Stimulated activated memory B cell treated with anti-CD40 and anti-IgM and Interleukin-4, amounts not matched to agents 10 μg/mL and 1 μg/mL and 100 μg/mL, for 72 hours (primary cell): ENCODE measurements around the gene NT5C.
"Not testable (repeated sequence)": the region's sequence is repeated elsewhere in the genome, so short reads cannot be mapped to it uniquely, and the experiment has no call there.

Experiments
- ATAC-seq: fragments of 150-1000 bp; cut with Tn5 transposase; 2 replicates; pipeline ENCODE4 v1.10.0; 2021
- H3K27ac Mint-ChIP-seq: one replicate; pipeline ENCODE4 v1.8.0; 2022; ENCODE audit warnings: mild to moderate bottlenecking, mixed read lengths
- H3K27me3 Mint-ChIP-seq: one replicate; pipeline ENCODE4 v1.8.0; 2022; ENCODE audit warnings: mixed read lengths
- H3K36me3 Mint-ChIP-seq: one replicate; pipeline ENCODE4 v1.8.0; 2022; ENCODE audit warnings: mixed read lengths
- H3K4me1 Mint-ChIP-seq: one replicate; pipeline ENCODE4 v1.8.0; 2022; ENCODE audit warnings: mixed read lengths
- H3K4me3 Mint-ChIP-seq: one replicate; pipeline ENCODE4 v1.8.0; 2022; ENCODE audit warnings: mild to moderate bottlenecking, moderate library complexity, mixed read lengths
- H3K9me3 Mint-ChIP-seq: one replicate; pipeline ENCODE4 v1.8.0; 2022; ENCODE audit warnings: mixed read lengths

The NT5C gene

DNA sequence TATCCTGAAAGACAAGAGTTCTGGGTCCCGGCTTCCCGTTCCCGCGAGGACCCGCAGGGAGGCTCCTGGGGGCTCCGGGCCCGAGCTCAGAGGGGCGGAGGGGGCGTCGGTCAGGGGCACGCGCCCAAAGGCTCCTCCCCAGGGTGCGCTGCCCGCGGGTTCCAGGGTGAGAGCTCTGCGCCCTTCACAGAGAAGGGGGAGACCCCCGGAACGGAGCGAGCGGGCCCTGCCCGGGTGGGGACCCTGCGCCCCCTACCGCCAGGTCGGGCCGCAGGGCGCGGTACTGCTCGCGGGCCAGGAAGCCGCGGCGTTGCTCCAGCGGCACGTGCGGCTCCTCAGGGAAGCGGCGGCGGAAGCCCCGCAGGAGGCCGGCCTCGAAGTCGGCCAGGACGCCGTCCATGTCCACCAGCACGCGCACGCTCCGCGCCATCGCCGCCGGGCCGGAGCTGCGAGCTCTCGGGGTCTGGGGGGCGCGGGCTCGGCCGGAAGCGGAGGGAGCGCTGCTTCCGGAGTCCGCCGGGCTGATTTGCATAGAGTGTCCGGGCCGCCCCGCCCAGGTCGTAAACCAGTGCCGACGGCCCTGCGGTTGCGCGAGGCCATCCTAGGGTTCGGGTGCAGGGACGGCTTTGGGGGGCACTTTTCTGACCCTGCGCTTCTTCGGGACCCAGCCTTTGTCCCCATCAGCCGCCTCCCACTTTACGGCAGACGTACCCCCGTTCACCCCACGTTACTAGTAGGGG is at the start of gene NT5C:
Gene NT5C (minus strand): TSS at position 465 of the 740 bp plus-strand sequence. CDS start 35 bp downstream, at position 430.
- H3K4me3 Mint-ChIP-seq = peak within 1 kb of the TSS; percentile 92
- peaks cover 17% of the 10 kb centered on the region for H3K36me3 Mint-ChIP-seq
- ATAC-seq = peak; percentile 93
- H3K27ac Mint-ChIP-seq = peak within 1 kb of the TSS; percentile 87
- H3K9me3 Mint-ChIP-seq = no peaks in the 10 kb centered on the region
- H3K27me3 Mint-ChIP-seq = no peaks in the 10 kb centered on the region
- H3K4me1 Mint-ChIP-seq = peaks cover 29% of the 10 kb centered on the region

DNA sequence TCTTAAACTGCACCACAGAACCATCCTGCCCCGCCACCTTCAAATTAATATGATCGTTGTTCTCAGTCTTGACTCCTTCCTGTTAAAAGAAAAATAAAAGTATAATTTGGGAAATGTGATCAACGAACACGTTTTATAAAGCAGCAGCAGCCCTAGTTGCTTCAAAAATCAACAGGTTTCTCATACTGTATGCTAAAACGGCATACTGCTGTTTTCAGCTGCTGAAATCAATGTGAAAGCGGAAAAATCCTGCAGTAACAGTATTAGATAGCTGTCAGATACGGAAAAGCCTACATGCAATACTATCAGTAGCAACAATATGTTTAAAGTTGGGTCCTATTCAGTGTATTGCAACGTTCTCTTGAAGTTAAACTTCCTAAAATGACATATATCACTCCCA is 49.6 kb upstream of the NT5C start:
- peak overlapping the region; percentile 79 for H3K4me3 Mint-ChIP-seq
- H3K9me3 Mint-ChIP-seq = no peaks in the 10 kb centered on the region
- H3K27ac Mint-ChIP-seq = peak overlapping the region; percentile 99
- H3K27me3 Mint-ChIP-seq = no peaks in the 10 kb centered on the region
- peaks cover 15% of the 10 kb centered on the region for H3K36me3 Mint-ChIP-seq
- ATAC-seq = no peak
- H3K4me1 Mint-ChIP-seq = peaks cover 39% of the 10 kb centered on the region

DNA sequence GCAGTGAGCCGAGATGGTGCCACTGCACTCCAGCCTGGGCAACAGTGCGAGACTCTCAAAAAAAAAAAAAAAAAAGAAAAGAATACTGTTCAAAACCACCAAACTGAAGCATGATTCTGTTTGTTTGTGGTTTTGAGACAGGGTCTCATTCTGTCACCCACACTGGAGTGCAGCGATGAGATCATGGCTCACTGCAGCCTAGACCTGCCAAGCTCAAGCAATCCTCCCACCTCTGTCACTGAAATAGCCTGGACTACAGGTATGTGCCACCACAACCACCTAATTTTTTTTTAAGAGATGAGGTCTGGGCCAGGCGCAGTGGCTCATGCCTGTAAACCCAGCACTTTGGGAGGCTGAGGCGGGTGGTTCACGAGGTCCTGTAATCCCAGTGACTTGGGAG is 46.9 kb upstream of the NT5C start:
- no peak overlapping the region for H3K4me3 Mint-ChIP-seq
- H3K4me1 Mint-ChIP-seq = peaks cover 31% of the 10 kb centered on the region

DNA sequence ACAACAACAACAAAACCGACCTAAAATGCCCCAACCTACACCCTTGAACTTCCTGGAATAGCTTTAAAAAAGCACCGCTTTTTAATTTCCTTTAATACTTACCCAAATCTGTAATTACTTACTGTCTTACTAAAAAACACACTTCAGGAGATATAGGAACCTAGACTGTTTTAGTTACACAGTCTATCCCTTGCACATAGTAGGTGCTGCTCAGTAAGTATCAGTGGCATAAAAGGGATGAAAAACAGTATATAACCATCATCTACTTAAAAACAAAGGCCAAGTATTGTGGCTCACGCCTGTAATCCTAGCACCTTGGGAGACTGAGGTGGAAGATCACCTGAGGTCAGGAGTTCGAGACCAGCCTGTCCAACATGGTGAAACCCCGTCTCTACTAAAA is 45.1 kb upstream of the NT5C start:
- peaks cover 29% of the 10 kb centered on the region for H3K36me3 Mint-ChIP-seq
- no peak overlapping the region for H3K4me3 Mint-ChIP-seq
- no peaks in the 10 kb centered on the region for H3K9me3 Mint-ChIP-seq
- H3K4me1 Mint-ChIP-seq = peaks cover 30% of the 10 kb centered on the region
- ATAC-seq = no peak
- H3K27me3 Mint-ChIP-seq = no peaks in the 10 kb centered on the region
- H3K27ac Mint-ChIP-seq = no peak overlapping the region

More for the DNA sequence above, 46.9 kb upstream of the NT5C start:
- no peak for ATAC-seq
- H3K27ac Mint-ChIP-seq = no peak overlapping the region
- no peaks in the 10 kb centered on the region for H3K27me3 Mint-ChIP-seq
- peaks cover 22% of the 10 kb centered on the region for H3K36me3 Mint-ChIP-seq
- H3K9me3 Mint-ChIP-seq = no peaks in the 10 kb centered on the region

DNA sequence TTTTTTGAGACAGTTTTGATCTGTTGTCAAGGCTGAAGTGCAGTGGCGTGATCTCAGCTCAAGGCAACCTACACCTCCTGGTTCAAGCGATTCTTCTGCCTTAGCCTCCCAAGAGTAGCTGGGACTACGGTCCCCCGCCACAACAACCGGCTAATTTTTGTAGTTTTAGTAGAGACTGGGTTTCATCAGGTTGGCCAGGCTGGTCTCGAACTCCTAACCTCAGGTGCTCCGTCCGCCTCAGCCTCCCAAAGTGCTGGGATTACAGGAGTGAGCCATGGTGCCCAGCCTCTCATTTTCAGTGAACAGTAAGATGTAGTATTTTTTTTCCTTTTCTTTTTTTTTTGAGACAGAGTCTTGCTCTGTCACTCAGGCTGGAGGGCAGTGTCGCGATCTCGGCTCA is 43.5 kb upstream of the NT5C start:
- Mint-ChIP-seq H3K27ac (no peak overlapping the region), H3K36me3 (peaks cover 23% of the 10 kb centered on the region), H3K27me3 (no peaks in the 10 kb centered on the region)

DNA sequence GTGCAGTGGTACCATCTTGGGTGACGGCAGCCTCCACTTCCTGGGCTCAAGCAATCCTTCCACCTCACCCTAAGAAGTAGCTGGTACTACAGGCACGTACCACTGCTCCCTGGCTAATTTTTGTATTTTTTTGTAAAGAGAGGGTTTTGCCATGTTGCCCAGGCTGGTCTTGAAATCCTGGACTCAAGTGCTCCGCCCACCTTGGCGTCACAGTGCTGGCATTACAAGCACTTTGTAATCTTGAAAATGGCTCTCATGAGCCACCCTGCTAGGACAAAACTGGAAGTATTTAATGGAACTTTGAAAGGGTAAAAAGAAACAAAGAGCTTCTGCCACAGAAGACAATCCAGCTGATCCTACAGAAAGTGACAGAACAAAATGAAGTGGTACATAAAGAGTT is 42.0 kb upstream of the NT5C start:
- no peak for ATAC-seq
- no peak overlapping the region for H3K27ac Mint-ChIP-seq
- H3K4me1 Mint-ChIP-seq = peaks cover 15% of the 10 kb centered on the region
- no peak overlapping the region for H3K4me3 Mint-ChIP-seq
- no peaks in the 10 kb centered on the region for H3K9me3 Mint-ChIP-seq
- H3K36me3 Mint-ChIP-seq = peaks cover 19% of the 10 kb centered on the region
- no peaks in the 10 kb centered on the region for H3K27me3 Mint-ChIP-seq

More for the DNA sequence above, 43.5 kb upstream of the NT5C start:
- ATAC-seq = no peak
- Mint-ChIP-seq H3K4me3 (no peak overlapping the region), H3K4me1 (peaks cover 17% of the 10 kb centered on the region), H3K9me3 (no peaks in the 10 kb centered on the region)

DNA sequence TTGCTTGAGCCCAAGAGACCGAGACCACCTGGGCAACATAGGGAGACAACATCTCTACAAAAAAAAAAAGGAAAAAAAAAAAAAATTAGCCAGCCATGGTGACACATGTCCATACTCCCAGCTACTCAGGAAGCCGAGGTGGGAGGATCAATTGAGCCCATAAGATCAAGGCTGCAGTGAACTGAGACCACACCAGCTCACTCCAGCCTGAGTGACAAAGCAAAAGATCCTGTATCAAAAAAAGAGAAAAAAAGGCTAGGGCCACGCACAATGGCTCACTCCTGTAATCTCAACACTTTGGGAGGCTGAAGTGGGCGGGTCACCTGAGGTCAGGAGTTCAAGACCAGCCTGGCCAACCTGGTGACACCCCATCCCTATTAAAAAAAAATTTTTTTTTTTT is 37.5 kb upstream of the NT5C start:
- Mint-ChIP-seq H3K27me3 (no peaks in the 10 kb centered on the region), H3K4me3 (no peak overlapping the region), H3K27ac (no peak overlapping the region), H3K9me3 (no peaks in the 10 kb centered on the region), H3K36me3 (peaks cover 21% of the 10 kb centered on the region), H3K4me1 (peaks cover 10% of the 10 kb centered on the region)
- no peak for ATAC-seq

DNA sequence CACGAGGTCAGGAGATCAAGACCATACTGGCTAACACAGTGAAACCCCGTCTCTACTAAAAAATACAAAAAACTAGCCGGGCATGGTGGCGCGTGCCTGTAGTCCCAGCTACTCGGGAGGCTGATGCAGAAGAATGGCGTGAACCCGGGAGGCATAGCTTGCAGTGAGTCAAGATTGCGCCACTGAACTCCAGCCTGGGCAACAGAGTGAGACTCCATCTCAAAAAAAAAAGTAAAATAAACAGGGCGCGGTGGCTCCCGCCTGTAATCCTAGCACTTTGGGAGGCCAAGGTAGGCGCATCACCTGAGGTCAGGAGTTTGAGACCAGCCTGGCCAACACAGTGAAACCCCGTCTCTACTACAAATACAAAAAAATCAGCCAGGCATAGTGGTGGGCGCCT is 33.1 kb upstream of the NT5C start:
- not testable (repeated sequence) for H3K27me3 Mint-ChIP-seq, ATAC-seq, H3K4me3 Mint-ChIP-seq

DNA sequence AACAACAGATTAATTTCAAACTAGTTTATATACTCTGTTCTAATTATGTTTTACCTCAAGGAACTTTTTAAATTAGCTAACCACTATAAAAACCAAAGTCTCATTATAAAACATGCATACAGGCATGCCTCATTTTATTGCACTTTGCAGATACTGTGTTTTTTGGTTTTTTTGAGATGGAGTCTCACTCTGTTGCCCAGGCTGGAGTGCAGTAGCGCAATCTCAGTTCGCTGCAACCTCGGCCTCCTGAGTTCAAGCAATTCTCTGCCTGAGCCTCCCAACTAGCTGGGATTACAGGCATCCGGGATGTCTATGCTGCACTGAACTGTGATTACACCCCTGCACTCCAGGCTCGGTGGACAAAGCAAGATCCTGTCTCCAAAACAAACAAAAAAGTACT is 31.5 kb upstream of the NT5C start:
- Mint-ChIP-seq H3K4me1 (no peaks in the 10 kb centered on the region), H3K4me3 (no peak overlapping the region), H3K27me3 (no peaks in the 10 kb centered on the region), H3K36me3 (peaks cover 14% of the 10 kb centered on the region), H3K9me3 (no peaks in the 10 kb centered on the region), H3K27ac (no peak overlapping the region)
- no peak for ATAC-seq

More for the DNA sequence above, 33.1 kb upstream of the NT5C start:
- H3K27ac Mint-ChIP-seq, H3K9me3 Mint-ChIP-seq, H3K4me1 Mint-ChIP-seq: not testable (repeated sequence)
- peaks cover 14% of the 10 kb centered on the region for H3K36me3 Mint-ChIP-seq

DNA sequence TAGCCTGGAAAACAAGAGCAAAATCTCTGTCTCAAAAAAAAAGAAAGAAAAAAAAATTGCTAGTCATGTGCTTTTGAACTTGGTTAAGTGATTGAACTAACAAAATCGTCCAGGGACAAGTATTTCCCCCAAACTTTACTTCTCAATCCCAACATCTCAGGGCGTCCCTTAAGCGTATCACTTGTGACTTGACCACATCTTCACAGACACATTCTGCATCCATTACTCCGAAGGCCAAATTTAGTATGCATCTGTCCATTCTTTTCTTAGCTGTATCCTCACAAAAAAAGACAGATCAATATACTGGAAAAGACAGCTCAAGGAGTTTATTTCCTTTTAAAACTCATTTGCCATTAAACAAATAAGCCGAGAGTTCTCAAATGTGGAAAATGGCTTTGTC is 28.7 kb upstream of the NT5C start:
- no peak overlapping the region for H3K4me3 Mint-ChIP-seq
- no peaks in the 10 kb centered on the region for H3K27me3 Mint-ChIP-seq
- no peak overlapping the region for H3K27ac Mint-ChIP-seq
- no peak for ATAC-seq
- H3K4me1 Mint-ChIP-seq = peaks cover 4% of the 10 kb centered on the region
- peaks cover 7% of the 10 kb centered on the region for H3K36me3 Mint-ChIP-seq
- no peaks in the 10 kb centered on the region for H3K9me3 Mint-ChIP-seq

DNA sequence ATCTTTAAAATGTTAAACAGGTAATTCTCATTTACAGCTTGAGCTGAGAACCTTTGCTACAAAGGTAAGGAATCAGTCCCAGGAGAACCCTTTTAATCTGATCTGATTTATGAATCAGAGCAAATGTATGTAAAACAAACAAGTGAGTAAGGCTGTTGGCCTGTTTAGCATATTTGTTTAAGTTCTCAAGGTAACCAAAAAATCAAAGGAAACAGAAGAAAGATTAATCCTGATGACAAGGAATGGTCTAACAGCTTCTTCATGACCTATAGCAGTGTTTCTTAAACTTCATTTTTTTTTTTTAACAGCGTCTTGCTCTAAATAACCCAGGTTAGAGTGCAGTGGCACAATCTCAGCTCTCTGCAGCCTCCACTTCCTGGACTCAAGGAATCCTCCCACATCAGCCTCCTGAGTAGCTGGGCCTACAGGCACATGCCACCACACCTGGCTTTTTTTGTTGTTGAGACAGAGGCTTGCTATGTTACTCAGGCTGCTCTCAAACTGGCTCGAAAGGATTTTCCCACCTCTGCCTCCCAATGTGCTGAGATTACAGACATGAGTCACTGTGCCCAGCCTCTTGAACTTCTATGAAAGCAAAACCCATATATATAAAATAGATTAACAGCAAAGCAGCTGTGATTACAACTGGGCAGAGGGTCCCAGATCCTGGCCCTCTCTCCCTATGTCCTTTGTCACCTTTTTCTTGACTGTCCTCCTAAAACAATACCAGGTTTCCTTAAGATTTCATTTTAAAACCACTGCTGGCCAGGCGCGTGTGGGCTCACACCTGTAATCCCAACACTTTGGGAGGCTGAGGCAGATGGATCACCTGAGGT is 27.9 kb upstream of the NT5C start:
- no peak for ATAC-seq
- Mint-ChIP-seq H3K36me3 (peaks cover 5% of the 10 kb centered on the region), H3K4me3 (no peak overlapping the region), H3K27me3 (no peaks in the 10 kb centered on the region), H3K27ac (no peak overlapping the region), H3K9me3 (no peaks in the 10 kb centered on the region), H3K4me1 (peaks cover 12% of the 10 kb centered on the region)

DNA sequence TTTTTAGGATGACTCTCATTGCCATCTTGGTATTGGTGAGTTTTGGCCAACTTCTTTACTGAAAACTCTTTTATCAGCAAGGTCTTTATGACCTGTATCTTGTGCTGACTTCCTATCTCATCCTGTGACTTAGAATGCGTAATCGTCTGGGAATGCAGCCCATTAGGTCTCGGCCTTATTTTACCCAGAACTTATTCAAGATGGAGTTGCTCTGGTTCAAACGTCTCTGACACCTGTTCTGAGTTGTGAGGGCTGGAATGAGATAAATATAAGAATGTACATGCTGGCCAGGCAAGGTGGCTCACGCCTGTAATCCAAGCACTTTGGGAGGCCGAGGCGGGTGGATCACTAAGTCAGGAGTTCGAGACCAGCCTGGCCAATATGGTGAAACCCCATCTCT is 26.9 kb upstream of the NT5C start:
- H3K4me1 Mint-ChIP-seq = peaks cover 19% of the 10 kb centered on the region
- H3K4me3 Mint-ChIP-seq, H3K27me3 Mint-ChIP-seq, H3K27ac Mint-ChIP-seq, H3K36me3 Mint-ChIP-seq, ATAC-seq, H3K9me3 Mint-ChIP-seq: not testable (repeated sequence)

DNA sequence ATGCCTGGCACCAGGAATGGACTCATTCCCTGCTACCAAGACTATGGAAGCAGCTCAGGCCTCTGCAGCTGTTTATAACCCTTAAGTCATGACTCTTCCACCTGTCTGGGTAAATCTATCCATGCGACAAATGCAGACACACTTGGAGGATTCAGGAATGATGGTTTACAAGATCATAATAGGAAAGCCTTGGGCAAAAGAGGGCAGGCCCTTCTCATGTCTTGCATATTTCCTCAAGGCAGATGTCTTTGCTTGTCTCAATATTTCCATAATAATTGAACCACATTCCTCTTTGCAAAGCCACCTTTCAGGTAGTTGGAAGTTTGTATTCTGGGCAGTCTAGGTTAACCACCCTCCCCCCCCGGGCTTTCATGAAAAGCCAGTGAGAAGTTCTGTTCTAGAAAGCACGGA is 23.7 kb upstream of the NT5C start:
- no peaks in the 10 kb centered on the region for H3K9me3 Mint-ChIP-seq
- H3K27ac Mint-ChIP-seq = peak overlapping the region; percentile 27
- peaks cover 34% of the 10 kb centered on the region for H3K4me1 Mint-ChIP-seq
- no peak overlapping the region for H3K4me3 Mint-ChIP-seq
- no peaks in the 10 kb centered on the region for H3K27me3 Mint-ChIP-seq
- ATAC-seq = no peak
- peaks cover 2% of the 10 kb centered on the region for H3K36me3 Mint-ChIP-seq

DNA sequence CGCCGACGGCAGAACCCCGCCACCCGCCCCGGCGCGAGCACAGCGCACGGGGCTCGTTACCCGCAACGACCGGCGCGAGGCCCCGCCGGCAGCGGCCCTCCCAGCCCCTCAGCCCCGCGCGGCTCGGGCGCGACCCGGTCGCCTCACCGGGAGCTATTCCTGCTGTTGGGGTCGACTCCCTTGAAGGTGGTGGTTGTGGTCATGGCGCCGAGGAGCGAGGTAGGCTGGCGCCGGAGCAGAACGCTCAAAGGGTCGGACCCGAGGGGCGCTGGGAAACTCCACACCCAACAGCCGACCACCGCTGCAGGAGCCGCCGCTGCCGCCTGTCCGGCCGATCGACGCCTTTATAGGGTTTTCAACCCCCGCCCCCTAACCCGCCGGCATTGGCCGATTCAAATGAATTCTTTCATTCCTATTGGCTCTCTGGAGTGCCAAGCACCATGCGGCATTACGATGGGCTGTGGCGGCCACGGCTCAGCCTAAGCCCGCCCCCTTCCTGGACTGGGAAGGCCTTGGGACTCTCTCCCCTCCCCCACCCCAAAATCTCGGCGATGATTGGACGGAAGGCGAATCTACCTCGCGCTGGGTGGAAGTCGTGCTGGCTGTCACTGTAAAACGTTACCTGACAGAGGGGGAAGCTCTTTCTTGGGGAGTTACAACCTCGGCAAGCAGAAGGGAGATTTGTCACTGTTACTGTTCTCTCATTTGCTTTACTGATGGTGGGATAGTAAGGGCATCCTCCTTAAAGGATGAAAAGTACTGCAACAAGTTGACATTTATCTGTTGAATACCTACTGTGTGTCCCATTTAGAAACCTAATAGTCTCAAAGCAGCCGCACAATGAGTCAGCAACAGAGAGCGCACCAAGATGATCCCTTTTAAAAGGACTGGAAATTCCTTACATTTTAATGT is 22.9 kb upstream of the NT5C start, which contains the start of gene JPT1:
Gene JPT1 (minus strand): TSS at position 318 of the 912 bp plus-strand sequence. CDS start 115 bp downstream, at position 203.
- H3K27me3 Mint-ChIP-seq = no peaks in the 10 kb centered on the region
- ATAC-seq = peak; percentile 99
- H3K4me1 Mint-ChIP-seq = peaks cover 40% of the 10 kb centered on the region
- peak within 1 kb of the TSS; percentile 88 for H3K27ac Mint-ChIP-seq
- H3K36me3 Mint-ChIP-seq = no peaks in the 10 kb centered on the region
- H3K9me3 Mint-ChIP-seq = no peaks in the 10 kb centered on the region
- peak within 1 kb of the TSS; percentile 97 for H3K4me3 Mint-ChIP-seq

DNA sequence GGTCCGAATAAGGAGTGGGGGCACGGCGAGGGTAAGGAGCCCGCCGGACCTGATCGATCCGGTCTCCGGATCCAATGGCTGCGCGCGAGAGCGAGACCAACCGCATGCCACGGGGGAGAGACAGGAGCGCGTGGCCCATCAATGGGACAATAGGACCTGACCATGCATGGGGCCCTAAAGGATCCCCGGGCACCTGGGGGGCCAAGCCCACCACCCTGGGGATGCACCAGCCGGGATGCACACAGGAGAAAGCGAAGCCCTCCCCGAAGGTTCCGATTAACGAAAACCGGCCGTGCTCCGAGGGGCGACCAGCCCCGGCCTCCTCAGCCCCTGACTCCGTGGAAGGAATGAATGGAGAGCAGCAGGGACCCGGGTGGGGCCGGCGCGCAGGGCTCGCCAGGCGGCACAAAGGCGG is 22.2 kb upstream of the NT5C start:
- peaks cover 41% of the 10 kb centered on the region for H3K4me1 Mint-ChIP-seq
- no peaks in the 10 kb centered on the region for H3K27me3 Mint-ChIP-seq
- H3K36me3 Mint-ChIP-seq = peaks cover 1% of the 10 kb centered on the region
- peak overlapping the region; percentile 97 for H3K4me3 Mint-ChIP-seq
- peak overlapping the region; percentile 88 for H3K27ac Mint-ChIP-seq
- ATAC-seq = peak; percentile 21
- no peaks in the 10 kb centered on the region for H3K9me3 Mint-ChIP-seq
